DMS53 treated with DMSO at 0.1 percent for 48 hours (cell line): ENCODE data around the gene OR4C45.
"Not testable (repeated sequence)": the region's sequence is repeated elsewhere in the genome, so short reads cannot be mapped to it uniquely, and the experiment has no call there.

ENCODE experiments used
- DNase-seq: peaks from one replicate; lab custom pipeline; 2025; ENCODE audit not compliant: unreplicated experiment; lab: John Stamatoyannopoulos, UW

The OR4C45 gene

DNA sequence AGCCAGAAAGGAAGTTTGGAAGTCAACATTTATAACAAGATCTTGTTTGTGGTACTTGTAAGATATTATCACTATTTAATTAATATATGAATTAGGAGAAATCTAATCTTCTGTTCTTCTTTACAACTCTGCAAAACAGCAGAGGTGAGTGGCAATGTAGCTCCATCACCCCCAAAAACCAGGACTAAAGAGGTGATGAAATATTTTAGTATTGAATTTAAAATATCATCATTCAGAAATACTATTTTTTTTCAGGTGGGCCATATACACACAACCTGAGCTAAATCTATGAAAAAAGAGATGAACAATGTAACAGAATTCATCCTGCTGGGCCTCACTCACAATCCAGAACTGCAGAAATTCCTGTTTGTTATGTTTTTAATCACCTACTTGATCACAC, at the start of gene OR4C45:
OR4C45 (plus strand) TSS at position 301 of the 400 bp plus-strand sequence.
- no peak for DNase-seq

DNA sequence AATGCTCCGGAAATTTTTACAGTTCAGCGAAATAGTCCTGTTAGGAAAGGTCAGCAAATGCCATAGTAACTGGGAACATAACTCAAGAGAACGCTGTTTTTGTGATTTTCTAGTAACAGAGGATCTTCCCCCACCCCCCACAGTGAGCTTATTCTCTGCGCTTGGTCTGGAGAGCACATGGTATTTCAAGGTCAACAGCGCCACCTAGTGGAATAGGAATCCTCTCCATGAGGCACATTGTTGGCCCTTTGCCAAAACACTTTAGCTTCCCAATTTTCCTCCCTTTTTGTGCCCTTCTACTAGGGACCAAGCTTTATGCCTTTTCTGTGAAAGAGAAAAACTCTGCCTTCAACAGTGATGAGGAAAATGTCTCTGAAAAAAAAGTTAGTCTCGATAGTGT, 37.1 kb upstream of the OR4C45 start:
- DNase-seq = peak; percentile 50

DNA sequence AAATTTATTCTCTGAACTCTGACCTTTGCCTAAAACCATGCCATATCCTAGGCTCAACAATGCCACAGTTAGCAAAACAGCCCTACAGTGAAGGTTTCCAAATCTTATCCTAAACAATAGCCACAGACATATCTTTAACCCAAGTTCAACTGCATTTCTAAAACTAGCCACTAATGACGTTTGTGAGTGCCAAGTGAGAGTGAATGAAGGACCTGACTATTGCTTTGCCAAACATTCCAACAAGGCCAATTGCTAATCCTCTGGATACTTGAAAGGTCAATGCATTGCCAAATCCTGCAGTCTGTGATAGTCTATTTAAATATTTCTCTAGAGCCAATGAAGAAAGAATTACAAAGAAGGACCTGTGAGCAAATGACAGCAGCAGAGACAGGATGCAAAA, 2.5 kb upstream of the OR4C45 start:
- no peak for DNase-seq

DNA sequence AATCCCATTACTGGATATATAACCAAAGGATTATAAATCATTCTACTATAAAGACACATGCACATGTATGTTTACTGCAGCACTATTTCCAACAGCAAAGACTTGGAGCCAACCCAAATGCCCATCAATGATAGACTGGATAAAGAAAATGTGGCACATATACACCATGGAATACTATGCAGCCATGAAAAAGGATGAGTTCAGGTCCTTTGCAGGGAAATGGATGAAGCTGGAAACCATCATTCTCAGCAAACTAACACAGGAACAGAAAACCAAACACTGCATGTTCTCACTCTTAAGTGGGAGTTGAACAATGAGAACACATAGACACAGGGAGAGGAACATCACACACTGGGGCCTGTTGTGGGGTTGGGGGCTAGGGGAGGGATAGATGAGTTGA, 3.6 kb downstream of the OR4C45 start:
- DNase-seq = not testable (repeated sequence)

DNA sequence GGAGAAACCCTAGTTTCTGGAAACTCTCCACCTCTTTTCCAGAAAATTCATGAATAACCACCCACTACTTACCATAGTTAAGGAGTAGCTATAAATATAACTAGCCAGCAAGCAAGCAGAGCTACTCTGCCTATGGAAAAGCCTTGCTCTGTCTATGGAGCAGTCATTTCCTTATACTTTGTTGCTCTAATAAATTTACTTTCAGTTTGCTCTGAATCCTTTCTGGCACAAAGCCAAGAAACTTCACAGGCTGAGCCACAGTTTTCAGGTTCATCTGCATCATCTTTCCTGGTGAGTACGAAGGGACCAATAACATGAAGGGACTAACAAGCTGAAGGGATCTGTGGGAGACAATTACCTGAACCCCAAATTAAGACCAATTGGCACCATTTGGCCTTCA, 4.6 kb downstream of the OR4C45 start:
- no peak for DNase-seq

DNA sequence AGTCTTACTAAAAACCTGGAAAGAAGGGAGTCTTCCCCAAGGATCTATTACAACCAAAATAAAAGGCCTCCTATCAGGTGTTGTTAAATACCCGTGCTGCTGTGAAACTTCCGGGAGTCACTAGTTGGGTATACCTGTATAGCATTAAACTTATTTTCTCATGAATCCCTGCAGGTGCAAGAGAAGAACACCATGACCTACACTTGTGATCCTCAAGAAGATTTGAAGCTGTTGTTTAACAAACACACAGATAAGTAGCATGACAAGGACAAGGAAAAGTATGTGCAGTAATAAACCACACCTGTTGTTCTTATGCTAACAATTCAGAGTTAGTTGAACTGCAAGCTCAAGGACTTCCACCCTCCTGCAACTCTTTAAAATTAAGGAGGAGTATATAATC, 12.0 kb downstream of the OR4C45 start:
- no peak for DNase-seq

- DNase-seq = not testable (repeated sequence)
These were observed 30.4 kb downstream of the OR4C45 start for GRCh38 chr11:50063056-50063455.

- no peak for DNase-seq
These were observed 37.7 kb downstream of the OR4C45 start for GRCh38 chr11:50070389-50070788.

DNA sequence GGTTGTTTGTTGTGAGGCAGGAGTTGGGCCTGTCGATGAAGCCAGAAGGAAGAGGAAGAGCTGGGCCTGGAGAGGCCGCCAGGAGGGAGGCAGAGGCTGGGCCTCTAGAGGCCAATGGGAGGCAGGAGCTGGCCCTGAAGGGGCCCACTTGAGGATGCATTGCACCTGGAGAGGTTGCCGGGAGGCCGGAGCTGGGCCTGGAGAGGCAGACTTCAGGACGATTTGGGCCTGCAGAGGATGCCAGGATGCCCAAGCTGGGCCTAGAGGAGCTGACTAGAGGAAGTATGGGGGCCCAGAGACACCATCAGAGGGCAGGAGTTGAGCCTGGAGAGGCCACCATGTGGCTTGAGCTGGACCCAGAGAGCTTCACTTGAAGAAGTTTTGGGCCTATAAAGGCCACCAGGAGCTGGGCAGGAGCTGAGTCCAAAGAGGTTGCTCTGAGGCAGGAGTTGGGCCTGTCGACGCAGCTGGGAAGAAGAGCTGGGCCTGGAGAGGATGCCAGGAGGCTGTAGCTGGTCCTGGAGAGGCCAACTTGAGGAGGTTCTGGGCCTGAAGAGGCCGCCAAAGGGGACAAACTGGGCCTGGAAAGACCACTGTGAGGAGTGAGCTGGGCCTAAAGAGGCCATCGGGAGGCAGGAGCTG, 39.0 kb downstream of the OR4C45 start:
- no peak for DNase-seq

DNA sequence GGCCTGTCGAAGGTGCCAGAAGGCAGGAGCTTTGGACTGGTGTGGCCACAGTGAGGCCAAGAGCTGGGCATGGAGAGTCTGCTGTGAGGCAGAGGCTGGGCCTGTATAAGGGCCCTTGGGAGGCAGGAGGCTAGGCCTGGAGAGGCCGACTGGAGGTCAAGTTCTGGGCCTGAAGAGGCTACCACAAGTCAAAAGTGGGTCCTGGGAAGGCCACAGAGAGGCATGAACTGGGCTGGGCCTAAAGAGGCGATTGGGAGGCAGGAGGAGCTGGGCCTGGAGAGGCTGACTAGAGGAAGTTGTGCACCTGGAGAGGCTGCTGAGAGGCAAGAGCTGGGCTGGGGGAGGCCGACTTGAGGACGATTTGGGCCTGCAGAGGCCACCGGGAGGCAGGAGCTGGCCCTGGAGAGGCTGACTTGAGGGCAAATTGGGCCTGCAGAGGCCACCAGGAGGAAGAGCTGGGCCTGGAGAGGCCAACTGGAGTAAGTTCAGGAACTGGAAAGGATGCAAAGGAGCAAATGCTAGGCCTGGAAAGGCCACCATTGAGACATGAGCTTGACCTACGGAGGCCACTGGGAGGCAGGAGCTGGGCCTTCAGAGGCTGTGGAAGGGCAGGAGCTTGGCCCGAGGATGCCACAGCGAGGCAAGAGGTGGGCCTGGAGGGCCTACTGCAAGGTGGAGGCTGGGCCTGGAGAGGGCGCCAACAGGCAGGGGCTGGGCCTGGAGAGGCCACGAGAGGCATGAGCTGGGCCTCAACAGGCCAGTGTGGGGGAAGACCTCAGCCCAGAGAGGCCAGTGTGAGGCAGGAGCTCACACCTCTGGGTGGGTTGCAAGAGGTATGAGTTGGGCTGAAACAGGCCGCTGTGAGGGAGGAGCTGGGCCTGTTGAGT, 39.8 kb downstream of the OR4C45 start:
- no peak for DNase-seq

- DNase-seq = no peak
These were observed 40.7 kb downstream of the OR4C45 start for GRCh38 chr11:50073113-50074105.

DNA sequence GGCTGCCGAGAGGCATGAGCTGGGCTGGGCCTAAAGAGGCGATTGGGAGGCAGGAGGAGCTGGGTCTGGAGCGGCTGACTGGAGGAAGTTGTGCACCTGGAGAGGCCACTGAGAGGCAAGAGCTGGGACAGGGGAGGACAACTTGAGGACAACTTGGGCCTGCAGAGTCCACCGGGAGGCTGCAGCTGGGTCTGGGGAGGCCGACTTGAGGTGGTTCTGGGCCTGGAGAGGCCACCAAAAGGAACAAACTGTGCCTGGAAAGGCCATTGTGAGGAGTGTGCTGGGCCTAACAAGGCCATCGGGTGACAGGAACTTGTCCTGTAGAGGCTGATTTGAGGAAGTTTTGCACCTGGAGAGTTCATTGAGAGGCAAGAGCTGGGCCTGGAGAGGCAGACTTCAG, 41.5 kb downstream of the OR4C45 start:
- DNase-seq = no peak

GRCh38 chr11:50075856-50076255, 43.2 kb downstream of the OR4C45 start:
- DNase-seq = no peak

DNA sequence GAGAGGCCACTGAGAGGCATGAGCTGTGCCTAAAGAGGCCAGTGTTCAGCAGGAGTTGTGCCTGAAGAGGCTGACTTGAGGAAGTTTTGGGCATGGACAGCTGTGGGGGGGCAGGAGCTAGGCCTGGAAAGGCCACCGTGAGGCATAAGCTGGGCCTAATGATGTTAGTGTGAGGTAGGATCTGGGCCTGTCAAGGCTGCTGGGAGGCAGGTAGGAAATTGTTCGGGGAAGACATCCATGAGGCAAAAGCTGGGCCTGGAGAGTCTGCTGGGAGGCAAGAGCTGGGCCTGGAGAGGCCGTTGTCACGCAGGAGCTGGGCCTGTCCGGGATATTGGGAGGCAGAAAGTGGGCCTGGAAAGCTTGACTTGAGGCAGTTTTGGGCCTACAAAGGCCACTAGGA, 44.9 kb downstream of the OR4C45 start:
- no peak for DNase-seq

GRCh38 chr11:50078001-50078400, 45.3 kb downstream of the OR4C45 start:
- no peak for DNase-seq

DNA sequence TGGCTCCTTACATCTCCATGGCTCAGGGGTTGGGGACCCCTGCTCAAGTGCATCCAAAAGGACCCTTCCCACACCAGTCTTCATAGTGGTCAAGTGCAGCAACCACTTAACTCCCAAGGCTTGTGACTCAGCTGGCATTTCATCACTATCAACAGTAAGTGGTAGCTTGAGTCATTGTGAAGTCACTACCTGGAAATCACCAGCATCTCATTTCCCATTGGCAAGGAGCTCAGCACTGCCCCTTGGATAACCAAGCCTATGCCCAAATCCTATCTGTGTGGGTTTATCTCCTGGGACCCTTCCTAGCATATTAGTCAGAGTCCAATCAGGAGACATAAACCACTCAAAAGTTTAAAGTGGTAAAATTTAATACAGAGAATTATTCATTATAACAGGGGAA, 46.3 kb downstream of the OR4C45 start:
- not testable (repeated sequence) for DNase-seq

- no peak for DNase-seq
These were observed 47.6 kb downstream of the OR4C45 start for GRCh38 chr11:50080256-50080655.
